SK-N-SH treated with all-trans-retinoic acid at 6 μM for 48 hours (cell line): ENCODE results near the gene PSME2.

ENCODE experiments used
- ESRRG ChIP-seq: fragments of 250-450 bp; sonication (Bioruptor Pico); IDR thresholded peaks from 2 replicates; pipeline ENCODE4 v1.6.1; 2021; ENCODE audit warnings: mild to moderate bottlenecking
- GLIS3 ChIP-seq: fragments of 250-450 bp; sonication (Bioruptor Pico); IDR thresholded peaks from 2 replicates; pipeline ENCODE4 v1.5.0; 2020; ENCODE audit warnings: mild to moderate bottlenecking, moderate library complexity
- OSR1 ChIP-seq: fragments of 250-450 bp; sonication (Bioruptor Pico); IDR thresholded peaks from 2 replicates; pipeline ENCODE4 v1.8.0; 2022; ENCODE audit warnings: moderate library complexity, mild to moderate bottlenecking, inconsistent platforms
- RARB ChIP-seq: fragments of 250-450 bp; sonication (Bioruptor Pico); IDR thresholded peaks from 2 replicates; pipeline ENCODE4 v1.8.0; 2021; ENCODE audit warnings: mild to moderate bottlenecking, moderate library complexity
- TCF4 ChIP-seq: fragments of 250-450 bp; sonication (Bioruptor Pico); IDR thresholded peaks from 2 replicates; pipeline ENCODE4 v1.8.0; 2021; ENCODE audit warnings: mild to moderate bottlenecking, moderate library complexity, borderline replicate concordance
- ZFP3 ChIP-seq: fragments of 250-450 bp; sonication (Bioruptor Pico); IDR thresholded peaks from 2 replicates; pipeline ENCODE4 v1.5.0; 2020; ENCODE audit warnings: mild to moderate bottlenecking, moderate library complexity
- ZFP30 ChIP-seq: fragments of 450-650 bp; formaldehyde crosslinking; IDR thresholded peaks from 2 replicates; pipeline ENCODE4 v1.5.0; 2022; ENCODE audit warnings: mild to moderate bottlenecking, moderate library complexity
- ZNF8 ChIP-seq: fragments of 450-650 bp; formaldehyde crosslinking; IDR thresholded peaks from 2 replicates; pipeline ENCODE4 v1.5.0; 2020; ENCODE audit warnings: mild to moderate bottlenecking, moderate library complexity
- TF ChIP-seq, protein P1 (sequence below): fragments of 250-450 bp; sonication (Bioruptor Pico); IDR thresholded peaks from 2 replicates; pipeline ENCODE4 v1.5.1; 2021; ENCODE audit warnings: mild to moderate bottlenecking, moderate library complexity
- TF ChIP-seq, protein P2 (sequence below): fragments of 250-450 bp; sonication (Bioruptor Pico); IDR thresholded peaks from 2 replicates; pipeline ENCODE4 v1.8.0; 2020; ENCODE audit warnings: mild to moderate bottlenecking, moderate library complexity, borderline replicate concordance
- TF ChIP-seq, protein P3 (sequence below): fragments of 250-450 bp; sonication (Bioruptor Pico); IDR thresholded peaks from 2 replicates; pipeline ENCODE4 v1.5.1; 2020; ENCODE audit warnings: low read depth, mild to moderate bottlenecking, moderate library complexity

DNA sequence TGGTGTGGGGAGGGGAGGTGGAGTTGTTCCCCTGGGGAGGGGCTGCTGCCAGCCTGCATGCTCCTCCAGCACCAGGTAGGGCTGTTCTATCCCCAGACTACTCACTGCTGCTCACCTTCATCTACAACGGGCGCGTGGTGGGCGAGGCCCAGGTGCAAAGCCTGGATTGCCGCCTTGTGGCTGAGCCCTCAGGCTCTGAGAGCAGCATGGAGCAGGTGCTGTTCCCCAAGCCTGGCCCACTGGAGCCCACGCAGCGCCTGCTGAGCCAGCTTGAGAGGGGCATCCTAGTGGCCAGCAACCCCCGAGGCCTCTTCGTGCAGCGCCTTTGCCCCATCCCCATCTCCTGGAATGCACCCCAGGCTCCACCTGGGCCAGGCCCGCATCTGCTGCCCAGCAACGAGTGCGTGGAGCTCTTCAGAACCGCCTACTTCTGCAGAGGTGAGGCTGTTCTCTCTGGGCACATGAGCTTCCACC, 18.1 kb upstream of the PSME2 start:
- TF ChIP-seq ZNF8 (CRISPR knock-in tag) = no peak
- TF ChIP-seq, protein P1, sequence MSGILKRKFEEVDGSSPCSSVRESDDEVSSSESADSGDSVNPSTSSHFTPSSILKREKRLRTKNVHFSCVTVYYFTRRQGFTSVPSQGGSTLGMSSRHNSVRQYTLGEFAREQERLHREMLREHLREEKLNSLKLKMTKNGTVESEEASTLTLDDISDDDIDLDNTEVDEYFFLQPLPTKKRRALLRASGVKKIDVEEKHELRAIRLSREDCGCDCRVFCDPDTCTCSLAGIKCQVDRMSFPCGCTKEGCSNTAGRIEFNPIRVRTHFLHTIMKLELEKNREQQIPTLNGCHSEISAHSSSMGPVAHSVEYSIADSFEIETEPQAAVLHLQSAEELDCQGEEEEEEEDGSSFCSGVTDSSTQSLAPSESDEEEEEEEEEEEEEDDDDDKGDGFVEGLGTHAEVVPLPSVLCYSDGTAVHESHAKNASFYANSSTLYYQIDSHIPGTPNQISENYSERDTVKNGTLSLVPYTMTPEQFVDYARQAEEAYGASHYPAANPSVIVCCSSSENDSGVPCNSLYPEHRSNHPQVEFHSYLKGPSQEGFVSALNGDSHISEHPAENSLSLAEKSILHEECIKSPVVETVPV = no peak
- no peak for TF ChIP-seq ESRRG (CRISPR knock-in tag)
- TF ChIP-seq OSR1 (CRISPR knock-in tag) = no peak
- TF ChIP-seq ZFP3 (CRISPR knock-in tag) = no peak
- no peak for TF ChIP-seq TCF4 (CRISPR knock-in tag)
- TF ChIP-seq, protein P2, sequence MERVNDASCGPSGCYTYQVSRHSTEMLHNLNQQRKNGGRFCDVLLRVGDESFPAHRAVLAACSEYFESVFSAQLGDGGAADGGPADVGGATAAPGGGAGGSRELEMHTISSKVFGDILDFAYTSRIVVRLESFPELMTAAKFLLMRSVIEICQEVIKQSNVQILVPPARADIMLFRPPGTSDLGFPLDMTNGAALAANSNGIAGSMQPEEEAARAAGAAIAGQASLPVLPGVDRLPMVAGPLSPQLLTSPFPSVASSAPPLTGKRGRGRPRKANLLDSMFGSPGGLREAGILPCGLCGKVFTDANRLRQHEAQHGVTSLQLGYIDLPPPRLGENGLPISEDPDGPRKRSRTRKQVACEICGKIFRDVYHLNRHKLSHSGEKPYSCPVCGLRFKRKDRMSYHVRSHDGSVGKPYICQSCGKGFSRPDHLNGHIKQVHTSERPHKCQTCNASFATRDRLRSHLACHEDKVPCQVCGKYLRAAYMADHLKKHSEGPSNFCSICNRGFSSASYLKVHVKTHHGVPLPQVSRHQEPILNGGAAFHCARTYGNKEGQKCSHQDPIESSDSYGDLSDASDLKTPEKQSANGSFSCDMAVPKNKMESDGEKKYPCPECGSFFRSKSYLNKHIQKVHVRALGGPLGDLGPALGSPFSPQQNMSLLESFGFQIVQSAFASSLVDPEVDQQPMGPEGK (CRISPR knock-in tag) = no peak
- TF ChIP-seq, protein P3, sequence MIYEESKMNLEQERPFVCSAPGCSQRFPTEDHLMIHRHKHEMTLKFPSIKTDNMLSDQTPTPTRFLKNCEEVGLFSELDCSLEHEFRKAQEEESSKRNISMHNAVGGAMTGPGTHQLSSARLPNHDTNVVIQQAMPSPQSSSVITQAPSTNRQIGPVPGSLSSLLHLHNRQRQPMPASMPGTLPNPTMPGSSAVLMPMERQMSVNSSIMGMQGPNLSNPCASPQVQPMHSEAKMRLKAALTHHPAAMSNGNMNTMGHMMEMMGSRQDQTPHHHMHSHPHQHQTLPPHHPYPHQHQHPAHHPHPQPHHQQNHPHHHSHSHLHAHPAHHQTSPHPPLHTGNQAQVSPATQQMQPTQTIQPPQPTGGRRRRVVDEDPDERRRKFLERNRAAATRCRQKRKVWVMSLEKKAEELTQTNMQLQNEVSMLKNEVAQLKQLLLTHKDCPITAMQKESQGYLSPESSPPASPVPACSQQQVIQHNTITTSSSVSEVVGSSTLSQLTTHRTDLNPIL (CRISPR knock-in tag) = no peak
- TF ChIP-seq RARB (CRISPR knock-in tag) = no peak
- TF ChIP-seq GLIS3 = no peak
- TF ChIP-seq ZFP30 (CRISPR knock-in tag) = no peak
